Esophagus mucosa (tissue), 1 donor: ENCODE results near the gene HSDL2. TPM values are rescaled to one million over a fixed set of nuclear protein-coding genes. Genes with fewer than 3 reads are reported as not detected.
A peak's percentile ranks its signal among the peaks of the same experiment; 100 is the strongest.
"Not testable (repeated sequence)": the region's sequence is repeated elsewhere in the genome, so short reads cannot be mapped to it uniquely, and the experiment has no call there.

Source experiments
- ATAC-seq: fragments of 200-7000 bp; cut with Tn5 transposase; one replicate; pipeline ENCODE4 v1.9.1; 2020
- total RNA-seq: library from RNA; stranded (reverse); gene quantifications from one replicate; pipeline ENCODE4 v1.2.4, GENCODE V29; 2023
- donor health status: DM: yes; HTN: yes; CAD: no.

HSDL2 gene
- total RNA-seq, 1 donor from 2014 or later, result 27.5 TPM

DNA sequence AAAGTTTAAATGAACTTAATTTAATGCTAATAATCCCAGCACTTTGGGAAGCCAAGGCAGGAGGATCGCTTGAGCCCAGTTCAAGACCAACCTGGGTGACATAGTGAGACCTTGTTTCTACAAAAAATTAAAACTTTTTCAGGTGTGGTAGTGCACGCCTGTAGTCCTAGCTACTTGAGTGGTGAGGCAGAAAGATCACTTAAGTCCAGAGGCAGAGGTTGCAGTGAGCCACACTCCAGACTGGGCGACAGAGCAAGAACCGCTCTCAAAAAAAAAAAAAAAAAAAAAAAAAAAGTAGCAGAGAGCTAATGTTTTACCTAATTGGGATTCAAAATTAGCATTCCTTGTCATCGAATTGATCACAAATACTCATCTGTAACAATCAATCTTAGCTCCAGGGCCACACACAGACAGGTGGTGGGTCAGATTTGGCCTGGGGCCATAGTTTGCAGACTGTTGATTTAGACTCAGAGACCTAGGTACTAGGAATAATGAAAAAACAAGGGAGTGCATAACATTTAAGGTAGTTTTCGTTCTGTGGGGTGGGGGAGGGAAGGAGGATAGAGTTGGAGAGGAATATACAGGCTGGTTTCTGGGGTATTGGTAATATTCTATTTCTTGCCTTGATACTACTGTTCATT, 21.4 kb downstream of the HSDL2 start:
- no peak for ATAC-seq

DNA sequence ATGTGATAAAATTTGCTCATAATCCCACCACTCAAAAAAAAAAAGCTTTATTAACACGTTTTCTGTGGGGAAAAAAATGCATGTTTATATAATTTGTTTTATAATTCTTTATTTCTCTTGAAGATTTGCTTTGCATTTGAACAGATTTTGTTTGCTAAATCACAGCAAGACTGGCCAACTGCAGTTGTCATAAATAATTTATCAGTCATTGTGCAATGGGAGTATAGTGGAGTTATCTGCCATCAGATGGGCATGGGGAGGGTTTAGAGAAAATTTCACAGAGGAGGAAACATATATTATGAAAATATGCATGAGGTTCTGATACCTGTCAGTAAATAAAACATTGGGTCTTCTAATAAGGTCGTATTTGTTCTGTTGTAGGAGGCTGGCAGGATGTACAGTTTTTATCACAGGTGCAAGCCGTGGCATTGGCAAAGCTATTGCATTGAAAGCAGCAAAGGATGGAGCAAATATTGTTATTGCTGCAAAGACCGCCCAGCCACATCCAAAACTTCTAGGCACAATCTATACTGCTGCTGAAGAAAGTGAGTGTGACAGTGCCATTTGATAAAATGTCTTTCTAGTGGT, 23.8 kb downstream of the HSDL2 start:
- ATAC-seq, result no peak

DNA sequence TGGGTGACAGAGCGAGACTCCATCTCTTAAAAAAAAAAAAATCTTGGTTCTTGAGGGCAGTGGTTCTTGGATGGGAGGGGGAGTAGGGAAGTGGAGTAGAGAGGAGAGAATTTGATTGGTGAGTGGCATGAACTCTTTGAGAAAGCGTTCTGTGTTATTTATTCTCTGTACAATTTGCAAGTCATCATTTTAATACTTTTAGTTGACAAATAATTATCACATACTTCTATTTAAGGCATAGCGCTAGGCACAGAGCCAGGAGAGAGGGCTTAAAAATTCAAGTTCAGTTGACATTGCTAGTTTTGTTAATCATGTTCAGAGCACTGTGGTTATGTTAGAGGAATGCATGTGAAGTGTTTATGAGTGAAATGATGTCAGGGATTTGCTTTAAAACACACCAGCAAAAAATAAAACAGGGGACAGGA, 24.6 kb downstream of the HSDL2 start:
- ATAC-seq, result no peak

DNA sequence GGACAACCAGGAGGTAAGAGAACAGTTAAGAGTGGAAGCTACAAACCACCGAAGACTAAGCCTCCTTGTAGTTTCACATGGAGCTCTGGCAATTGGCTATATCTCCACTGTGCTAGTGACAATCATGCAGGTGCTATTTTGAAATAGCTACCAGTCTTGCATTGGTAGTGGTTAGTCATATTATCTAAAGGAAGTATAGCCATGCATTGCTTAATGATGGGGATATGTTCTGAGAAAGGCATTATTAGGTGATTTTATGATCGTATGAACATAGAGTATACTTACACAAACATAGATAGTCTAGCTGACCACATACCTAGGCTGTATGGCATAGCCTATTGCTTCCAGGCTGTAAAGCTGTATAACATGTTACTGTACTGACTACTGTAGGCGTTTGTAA, 28.4 kb downstream of the HSDL2 start:
- peak; percentile 87 for ATAC-seq

DNA sequence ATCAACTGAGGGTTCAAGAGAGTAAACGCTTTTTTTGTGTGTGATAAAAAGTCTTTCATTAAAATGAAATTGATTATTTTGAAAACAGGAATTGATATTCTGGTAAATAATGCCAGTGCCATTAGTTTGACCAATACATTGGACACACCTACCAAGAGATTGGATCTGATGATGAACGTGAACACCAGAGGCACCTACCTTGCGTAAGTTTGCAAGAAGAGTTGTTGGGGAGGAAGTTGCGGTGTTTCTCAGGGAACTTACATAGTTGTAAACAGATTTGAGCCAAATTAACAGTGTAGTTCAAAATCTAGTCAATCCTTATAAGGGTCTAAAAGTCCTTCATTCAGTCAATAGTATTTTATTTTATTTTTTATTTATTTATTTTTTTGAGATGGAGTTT, 28.9 kb downstream of the HSDL2 start:
- no peak for ATAC-seq

DNA sequence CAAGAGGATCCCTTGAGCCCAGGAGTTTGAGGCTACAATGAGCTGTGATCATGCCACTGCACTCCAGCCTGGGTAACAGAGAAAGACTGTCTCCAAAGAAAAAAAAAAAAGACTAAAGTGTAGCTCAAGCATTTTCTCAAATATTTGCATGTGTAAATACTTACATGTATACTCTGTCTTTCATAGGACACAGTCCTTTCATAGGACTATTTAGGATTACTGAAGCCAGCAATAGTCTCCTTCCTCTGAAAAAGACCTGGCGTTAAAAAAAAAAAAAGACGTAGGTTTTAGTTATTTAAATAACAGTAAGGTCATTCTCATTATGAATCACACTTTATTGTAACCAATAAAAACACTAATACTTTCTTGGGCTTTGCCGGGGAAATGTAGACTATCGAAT, 29.9 kb downstream of the HSDL2 start:
- no peak for ATAC-seq

DNA sequence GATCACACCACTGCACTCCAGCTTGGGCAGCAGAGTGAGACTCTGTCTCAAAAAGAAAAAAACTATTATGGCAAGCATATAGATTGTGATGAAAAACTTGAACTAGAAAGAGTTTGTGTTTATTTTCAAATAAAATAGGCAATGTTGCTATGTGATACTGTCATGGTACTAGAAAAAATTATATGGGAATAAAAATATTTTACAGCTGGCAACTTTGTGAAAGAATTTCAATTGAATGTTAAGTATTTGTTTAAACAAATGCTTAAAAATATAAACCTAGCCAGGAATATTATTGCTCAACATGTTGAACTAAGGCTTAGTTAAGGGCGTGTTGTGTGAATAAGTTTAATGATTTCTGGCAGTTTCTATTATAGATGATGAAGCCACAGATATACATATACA, 31.7 kb downstream of the HSDL2 start:
- ATAC-seq, result peak; percentile 85

DNA sequence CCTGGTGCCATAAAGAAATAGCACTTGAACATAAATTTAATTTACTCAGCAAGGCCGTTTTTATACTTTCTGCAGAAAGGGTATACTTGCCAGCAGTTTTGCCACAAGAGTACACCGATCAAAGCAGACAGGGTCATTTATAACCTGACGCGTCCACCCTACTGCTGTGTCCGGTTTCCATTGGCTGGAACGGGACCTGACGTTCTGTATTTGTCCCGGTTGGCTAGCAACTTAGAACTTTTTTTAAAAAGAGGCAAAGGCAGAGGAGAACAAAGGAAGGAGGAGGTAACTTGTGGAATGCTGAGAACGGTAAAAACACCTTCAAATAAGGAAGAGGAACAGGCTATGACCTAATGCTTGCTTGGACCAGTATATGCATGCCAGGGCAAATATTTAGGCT, 33.8 kb downstream of the HSDL2 start:
- not testable (repeated sequence) for ATAC-seq

DNA sequence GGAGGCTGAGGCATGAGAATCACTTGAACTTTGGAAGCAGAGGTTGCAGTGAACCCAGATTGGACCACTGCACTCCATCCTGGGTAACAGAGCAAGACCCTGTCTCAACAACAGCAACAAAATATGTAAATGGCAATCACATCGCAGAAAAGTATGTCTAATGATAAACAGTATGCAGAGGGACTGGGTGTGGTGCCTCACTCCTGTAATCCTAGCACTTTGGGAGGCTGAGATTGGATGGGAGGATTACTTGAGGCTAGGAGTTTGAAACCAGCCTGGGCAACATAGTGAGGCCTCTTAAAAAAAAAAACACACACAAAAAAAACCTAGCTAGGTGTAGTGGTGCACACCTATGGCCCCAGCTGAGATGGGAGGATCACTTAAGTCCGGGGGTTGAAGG, 40.3 kb downstream of the HSDL2 start:
- no peak for ATAC-seq

DNA sequence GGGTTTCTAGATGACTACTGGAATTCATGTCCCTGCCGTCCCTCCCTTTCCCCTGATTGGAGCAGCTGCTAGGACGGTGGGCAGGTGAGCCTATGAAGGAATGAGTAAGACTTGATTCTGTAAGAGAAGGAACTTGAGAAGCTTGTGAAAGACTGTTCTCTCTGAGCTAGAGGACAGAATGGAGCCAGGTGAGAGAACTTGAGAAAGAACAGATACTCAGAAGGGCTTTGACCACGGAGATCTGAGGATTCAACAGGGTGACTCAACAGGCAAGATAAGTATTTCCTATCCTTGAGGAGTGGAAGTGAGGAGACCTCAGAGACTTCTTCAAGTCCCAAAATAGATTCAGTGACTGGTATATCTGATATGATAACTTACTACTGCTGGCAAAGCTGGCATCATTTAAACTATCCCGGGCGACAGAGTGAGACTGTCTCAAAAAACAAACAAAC, 41.9 kb downstream of the HSDL2 start:
- ATAC-seq, result no peak

DNA sequence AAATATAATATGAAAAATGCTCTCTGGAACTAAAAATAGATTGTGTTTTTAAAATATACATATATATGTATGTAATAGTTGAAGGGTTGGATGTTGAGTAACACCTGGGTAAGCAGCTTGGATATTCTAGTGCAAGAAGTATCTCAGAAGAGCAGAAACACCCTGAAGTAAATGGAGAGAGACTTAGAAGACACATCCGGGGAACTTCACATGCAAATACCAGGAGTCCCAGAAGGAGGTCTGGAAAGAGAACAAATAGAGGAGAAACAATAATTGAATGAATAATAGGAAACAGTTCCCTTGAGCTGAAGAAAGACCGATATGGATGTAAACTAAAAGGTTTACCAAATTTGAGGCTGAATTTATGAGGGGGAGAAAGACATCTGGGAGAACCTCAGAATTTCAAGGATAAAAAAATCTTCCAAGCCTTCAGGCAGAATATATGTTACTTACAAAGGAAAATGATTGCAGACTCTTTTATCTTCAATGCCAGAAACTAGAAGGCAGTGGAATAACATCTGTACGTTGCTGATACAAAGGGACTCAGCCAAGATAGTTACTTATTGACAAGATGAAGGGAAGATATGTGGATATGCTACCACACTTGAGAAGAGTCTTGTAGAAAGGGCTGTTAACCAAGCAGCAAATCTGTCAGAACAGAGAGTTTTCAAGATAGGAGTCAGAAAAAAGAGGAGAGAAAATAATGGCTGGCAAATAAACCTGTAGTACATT, 42.7 kb downstream of the HSDL2 start:
- no peak for ATAC-seq

DNA sequence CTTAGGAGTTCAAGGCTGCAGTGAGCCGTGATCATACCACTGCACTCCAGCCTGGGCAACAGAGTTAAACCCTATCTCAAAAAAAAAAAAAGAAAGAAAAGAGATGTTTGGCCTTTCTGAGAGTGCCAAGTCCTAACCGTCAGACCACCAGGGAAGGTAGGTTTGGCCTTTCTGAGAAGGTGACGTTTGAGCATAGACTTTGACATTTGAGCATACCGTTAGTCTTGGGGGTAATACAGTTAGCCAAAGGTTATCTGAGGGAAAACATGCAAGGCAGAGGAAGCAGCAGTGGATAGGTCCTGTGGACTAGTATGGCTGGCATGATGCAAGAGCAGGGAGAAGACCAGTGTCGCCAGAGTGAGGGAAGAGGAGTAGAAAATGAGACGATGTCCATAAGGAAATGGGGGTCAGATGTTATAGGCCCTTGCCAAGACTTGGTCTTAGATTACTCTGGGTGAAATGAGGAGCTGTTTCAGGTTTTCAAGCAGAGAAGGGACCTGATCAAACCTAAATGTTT, 50.2 kb downstream of the HSDL2 start:
- ATAC-seq, result no peak

DNA sequence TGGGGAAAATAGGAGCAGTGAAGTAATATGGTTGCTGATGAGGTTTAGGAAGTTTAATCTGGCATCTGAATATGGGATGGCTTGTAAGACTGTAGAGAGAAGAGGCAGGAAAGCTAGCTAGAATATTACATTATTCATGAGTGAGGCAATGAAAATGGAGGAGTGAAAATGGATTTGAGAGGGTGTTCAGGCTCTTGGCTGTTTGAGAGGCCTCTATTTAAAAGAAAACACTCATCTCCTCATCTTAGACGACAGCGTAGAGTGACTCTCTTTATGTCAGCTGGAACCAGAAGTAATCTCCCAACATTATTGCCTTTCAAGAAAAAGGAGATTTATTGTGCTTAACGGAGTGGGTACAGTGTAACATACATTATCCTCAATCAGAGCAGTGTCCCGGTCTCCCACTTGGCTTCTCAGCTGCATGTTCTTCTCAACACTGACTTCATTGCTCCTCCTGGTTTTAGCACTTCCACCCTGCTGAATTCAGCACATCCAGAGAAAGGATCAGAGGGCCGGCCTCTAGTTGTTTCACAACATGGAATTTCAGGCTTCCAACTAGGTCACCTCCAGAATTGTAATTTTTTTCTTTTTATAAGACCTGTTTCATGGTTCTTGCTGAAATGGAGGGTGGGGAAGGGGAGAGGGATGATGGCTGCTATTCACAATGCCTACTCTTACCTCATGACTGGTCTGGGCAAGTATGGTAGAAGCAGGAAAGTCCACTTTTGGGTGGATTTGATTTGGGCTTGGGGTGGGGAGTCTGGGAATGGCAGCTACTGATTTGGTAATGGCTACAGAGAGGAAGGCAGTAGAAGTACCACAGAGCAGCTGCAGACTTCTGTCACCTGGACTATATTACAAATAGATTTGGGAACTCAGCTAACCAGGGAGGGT, 53.8 kb downstream of the HSDL2 start:
- ATAC-seq, result peak; percentile 86

DNA sequence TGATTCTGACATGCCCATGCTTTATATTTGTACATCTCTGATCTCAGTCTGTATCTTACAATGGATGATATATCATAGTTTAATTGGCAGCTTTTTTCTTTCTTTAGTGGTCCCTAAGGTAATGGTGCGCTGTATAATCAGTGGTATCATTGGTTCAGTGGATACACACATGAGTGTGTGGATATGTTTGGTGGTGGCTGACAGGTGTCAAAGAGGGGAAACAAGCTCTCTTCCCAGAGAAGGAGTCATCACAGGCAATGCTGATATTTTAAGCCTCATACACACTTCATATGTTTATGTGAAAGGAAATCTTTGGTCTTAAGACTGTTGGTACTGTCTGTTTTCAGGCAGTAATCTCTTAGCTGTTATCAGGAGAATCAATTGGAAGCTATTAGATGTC, 54.6 kb downstream of the HSDL2 start:
- peak; percentile 17 for ATAC-seq

DNA sequence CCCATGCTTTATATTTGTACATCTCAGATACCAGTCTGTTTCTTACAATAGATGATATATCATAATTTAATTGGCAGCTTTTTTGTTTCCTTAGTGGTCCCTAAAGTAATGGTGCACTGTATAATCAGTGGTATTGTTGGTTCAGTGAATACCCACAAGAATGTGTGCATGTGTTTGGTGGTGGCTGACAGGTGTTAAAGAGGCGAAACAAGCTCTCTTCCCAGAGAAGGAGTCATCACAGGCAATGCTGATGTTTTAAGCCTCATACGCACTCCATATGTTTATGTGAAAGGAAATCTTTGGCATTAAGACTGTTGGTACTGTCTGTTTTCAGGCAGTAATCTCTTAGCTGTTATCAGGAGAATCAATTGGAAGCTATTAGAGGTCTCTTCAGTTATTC, 57.5 kb downstream of the HSDL2 start:
- ATAC-seq, result no peak

DNA sequence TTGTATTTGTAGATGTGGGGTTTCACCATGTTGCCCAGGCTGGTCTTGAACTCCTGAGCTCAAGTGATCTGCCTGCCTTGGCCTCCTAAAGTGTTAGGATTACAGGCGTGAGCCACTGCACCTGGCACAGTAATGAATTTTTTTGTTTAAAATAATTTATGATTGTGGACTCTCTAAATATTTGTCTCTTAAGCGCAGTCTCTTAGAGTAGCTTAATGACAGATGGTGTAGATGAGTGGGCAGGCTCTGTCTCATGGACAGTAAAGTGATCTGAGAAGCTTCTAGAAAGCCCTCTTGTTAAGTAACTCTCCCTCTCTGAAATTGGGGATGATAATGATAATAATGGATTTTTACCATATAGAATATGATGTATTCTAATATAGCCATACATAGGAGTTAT, 59.3 kb downstream of the HSDL2 start:
- ATAC-seq, result no peak

DNA sequence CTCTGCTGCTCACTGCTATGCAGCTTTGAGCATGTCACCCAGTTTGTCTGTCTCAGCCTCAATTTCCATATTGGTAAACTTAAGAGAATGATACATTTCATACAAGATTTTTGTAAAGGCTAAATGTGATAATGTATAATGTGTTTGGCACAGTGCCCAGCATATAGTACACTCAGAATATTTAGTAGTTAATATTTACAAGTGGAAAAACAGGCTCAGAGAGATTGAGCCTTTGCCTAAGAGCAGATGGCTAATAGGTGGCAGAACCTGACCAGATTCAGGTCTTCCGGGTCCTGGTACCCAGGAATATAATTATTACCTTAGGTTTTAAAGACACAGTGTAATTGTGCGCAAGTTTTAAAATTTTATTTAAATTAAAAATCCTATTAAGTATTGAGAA, 59.9 kb downstream of the HSDL2 start:
- ATAC-seq, result peak; percentile 74

DNA sequence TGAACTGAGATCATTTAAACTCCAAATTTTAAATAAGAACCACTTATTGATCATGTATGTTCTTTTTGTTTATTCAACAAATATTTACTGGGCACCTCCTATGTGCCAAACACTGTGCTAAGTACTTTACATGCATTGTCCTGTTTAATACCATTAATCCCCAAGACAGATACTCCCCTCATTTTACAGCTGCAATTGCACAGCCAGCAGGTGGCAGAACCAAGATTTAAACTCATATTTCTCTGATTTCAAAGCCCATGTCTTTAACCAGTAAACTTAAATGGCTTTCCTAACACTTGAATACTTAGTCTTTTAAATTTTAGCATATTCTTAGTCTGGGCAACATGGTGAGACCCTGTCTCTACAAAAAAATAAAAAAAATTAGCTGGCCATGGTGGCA, 63.3 kb downstream of the HSDL2 start:
- ATAC-seq, result no peak

DNA sequence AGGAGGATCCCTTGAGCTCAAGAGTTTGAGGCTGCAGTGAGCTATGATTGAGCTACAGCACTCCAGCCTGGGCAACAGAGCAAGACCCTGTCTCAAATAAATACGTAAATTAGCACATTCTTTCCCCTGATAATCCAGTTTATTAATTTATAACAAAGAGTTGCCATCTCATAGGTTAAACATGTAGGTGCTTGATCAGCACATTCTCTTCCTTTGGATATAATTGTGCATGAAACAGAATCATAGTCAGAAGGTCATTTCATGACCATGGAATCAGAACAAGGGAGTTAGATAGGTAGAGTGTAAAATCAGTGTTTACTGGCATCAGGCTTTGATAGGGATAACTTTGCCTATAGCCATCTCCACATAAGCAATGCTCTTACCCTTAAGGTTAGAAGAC, 63.7 kb downstream of the HSDL2 start:
- no peak for ATAC-seq

DNA sequence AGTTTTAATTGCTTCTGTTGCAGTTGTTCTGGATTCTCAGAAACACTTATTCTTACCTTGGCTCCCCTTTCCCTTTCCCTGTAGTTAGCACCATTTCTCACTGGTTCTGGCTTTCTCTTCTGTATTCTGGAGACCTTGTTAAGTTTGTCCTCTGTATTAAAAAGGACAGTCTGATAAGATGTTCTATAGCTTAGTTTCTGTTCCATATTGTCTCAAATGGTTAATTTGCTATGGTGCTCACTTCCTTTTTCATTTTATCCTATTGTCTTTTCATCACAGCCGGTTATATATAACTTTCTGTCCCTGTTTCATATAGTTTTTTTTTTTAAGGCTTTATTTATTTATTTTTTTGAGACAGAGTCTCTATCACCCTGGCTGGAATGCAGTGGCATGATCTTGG, 65.3 kb downstream of the HSDL2 start:
- ATAC-seq, result no peak

DNA sequence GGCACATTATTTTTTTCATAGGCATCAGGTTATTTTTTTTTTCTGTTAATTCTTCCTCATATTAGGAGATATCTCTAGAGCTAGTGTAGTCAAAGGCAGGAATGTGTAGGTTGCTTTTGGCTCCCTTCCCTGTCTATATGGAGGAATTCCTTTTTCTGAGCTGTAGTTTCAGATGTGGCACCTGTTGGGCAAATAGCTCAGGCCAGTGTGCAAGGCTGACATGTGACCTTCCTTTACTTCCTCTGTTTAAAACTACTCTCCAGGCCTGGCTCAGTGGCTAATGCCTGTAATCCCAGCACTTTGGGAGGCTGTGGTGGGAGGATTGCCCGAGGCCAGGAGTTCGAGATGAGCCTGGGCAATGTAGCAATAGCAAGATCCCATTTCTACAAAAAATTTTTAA, 66.2 kb downstream of the HSDL2 start:
- ATAC-seq, result no peak

DNA sequence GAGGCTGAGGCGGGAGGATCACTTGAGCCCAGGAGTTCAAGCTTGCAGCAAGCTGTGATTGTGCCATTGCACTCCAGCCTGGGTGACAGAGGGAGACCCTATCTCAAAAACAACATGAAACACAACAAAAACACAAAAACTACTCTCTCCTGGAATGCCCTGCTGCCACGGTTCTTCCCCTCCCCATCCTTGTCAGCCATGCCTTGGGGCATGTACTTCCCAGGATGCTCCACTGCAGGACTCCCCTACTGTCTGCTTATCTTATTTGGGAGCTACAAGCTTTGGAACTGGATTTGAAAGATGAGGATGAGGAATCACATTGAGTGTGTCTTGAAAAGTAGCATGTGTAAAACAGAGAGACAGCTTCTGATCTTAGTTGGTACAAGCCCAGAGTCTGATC, 66.6 kb downstream of the HSDL2 start:
- no peak for ATAC-seq

DNA sequence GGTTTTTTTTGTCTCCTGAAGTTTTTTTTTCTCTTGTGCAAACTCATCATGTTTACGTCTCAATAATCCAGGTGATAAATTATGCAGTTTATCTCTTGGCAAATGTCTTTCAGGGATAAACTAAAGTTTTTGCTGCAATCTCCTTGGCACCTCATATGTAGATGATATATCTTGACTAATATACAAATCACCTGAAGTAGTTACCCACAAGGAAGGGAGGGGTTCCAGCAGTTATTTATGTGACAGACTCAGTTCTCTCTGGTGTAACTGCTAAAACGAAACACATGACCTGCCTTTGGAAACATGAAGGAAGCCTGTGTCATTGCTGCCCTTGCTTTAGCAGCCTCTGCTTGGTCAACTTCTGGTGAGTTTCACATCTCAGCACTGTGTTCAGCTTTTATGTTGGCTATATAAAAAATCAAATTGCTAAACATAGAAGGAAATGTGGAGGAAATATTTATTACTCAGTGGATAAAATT, 67.4 kb downstream of the HSDL2 start:
- ATAC-seq, result peak; percentile 88
